ENCODE measurements around the gene PHRF1.

- TF ChIP-seq CTCF (IDR thresholded peaks at IDR 0.05): no peak
- TF ChIP-seq POLR2A (IDR thresholded peaks at IDR 0.05): no peak
Measured at GRCh38 chr11:623999-624704, 47.9 kb downstream of the PHRF1 start.

Measured in adrenal gland (tissue), 5 donors.